Activated CD8-positive, alpha-beta T cell treated with anti-CD3 and anti-CD28 coated beads for 36 hours (primary cell): Measurements from ENCODE around the gene LGALSL. TPM values are rescaled to one million over a fixed set of nuclear protein-coding genes. Genes with fewer than 3 reads are reported as not detected.

Experiments used
- ATAC-seq: fragments of 200-7000 bp; cut with Tn5 transposase; one replicate; pipeline ENCODE4 v1.10.0; 2021; ENCODE audit warnings: mild to moderate bottlenecking, moderate library complexity
- CTCF ChIA-PET: fragments of 350-600 bp; sonication (Branson Sonifier 250); formaldehyde crosslinking; loops from one replicate; lab custom pipeline; 2021; ENCODE audit warnings: antibody characterized with exemption; lab: Charles Lee
- POLR2A ChIA-PET: fragments of 350-600 bp; sonication (Branson Sonifier 250); formaldehyde crosslinking; loops from one replicate; lab custom pipeline; 2021; ENCODE audit warnings: antibody characterized with exemption; lab: Charles Lee
- DNase-seq: peaks from one replicate; pipeline ENCODE4 v3.0.0-alpha.2; 2020
- H3K27ac Mint-ChIP-seq: one replicate; pipeline ENCODE4 v1.8.0; 2021; ENCODE audit warnings: mild to moderate bottlenecking, mixed read lengths
- H3K27me3 Mint-ChIP-seq: one replicate; pipeline ENCODE4 v1.8.0; 2021; ENCODE audit warnings: mixed read lengths
- H3K36me3 Mint-ChIP-seq: one replicate; pipeline ENCODE4 v1.8.0; 2021; ENCODE audit warnings: low read depth, mixed read lengths
- H3K4me1 Mint-ChIP-seq: one replicate; pipeline ENCODE4 v1.8.0; 2021; ENCODE audit warnings: low read depth, mixed read lengths
- H3K4me3 Mint-ChIP-seq: one replicate; pipeline ENCODE4 v1.8.0; 2021; ENCODE audit warnings: mild to moderate bottlenecking, moderate library complexity, mixed read lengths
- H3K9me3 Mint-ChIP-seq: one replicate; pipeline ENCODE4 v1.8.0; 2021; ENCODE audit warnings: mixed read lengths
- intact Hi-C: fragments of 100-400 bp; cut with micrococcal nuclease; formaldehyde crosslinking; loops from one replicate; pipeline ENCODE4 v1.10.0; 2022
- total RNA-seq, 2 experiments: library from RNA; stranded (reverse); gene quantifications; one replicate each; pipeline ENCODE4 v1.2.3, GENCODE V29; 2021
- TF ChIP-seq, protein P1 (sequence below): fragments of 200-600 bp; IDR thresholded peaks from one replicate; pipeline ENCODE4 v1.8.0; 2022; ENCODE audit warnings: antibody characterized with exemption, mild to moderate bottlenecking

Gene LGALSL
- total RNA-seq, 2 experiments from 2014 or later: 3.8 to 3.9 TPM

GRCh38 chr2:64498438-64498837, 44.5 kb downstream of the LGALSL start:
- Mint-ChIP-seq H3K27me3 (peaks cover 9% of the 10 kb centered on the region), H3K4me1 (peaks cover 2% of the 10 kb centered on the region), H3K36me3 (no peaks in the 10 kb centered on the region), H3K9me3 (no peaks in the 10 kb centered on the region), H3K4me3 (no peak overlapping the region), H3K27ac (no peak overlapping the region)
- CTCF ChIA-PET: interaction anchor here (0.9 to 6.9 kb wide), 6 partner anchors 11 to 448 kb away, joined by 3 to 73 read pairs (median 4); no protein-coding TSS in a partner anchor
- intact Hi-C loops: no loop called here
- DNase-seq (no peak), ATAC-seq (no peak)
- TF ChIP-seq, protein P1, sequence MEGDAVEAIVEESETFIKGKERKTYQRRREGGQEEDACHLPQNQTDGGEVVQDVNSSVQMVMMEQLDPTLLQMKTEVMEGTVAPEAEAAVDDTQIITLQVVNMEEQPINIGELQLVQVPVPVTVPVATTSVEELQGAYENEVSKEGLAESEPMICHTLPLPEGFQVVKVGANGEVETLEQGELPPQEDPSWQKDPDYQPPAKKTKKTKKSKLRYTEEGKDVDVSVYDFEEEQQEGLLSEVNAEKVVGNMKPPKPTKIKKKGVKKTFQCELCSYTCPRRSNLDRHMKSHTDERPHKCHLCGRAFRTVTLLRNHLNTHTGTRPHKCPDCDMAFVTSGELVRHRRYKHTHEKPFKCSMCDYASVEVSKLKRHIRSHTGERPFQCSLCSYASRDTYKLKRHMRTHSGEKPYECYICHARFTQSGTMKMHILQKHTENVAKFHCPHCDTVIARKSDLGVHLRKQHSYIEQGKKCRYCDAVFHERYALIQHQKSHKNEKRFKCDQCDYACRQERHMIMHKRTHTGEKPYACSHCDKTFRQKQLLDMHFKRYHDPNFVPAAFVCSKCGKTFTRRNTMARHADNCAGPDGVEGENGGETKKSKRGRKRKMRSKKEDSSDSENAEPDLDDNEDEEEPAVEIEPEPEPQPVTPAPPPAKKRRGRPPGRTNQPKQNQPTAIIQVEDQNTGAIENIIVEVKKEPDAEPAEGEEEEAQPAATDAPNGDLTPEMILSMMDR: no peak
- POLR2A ChIA-PET: interaction anchor here (0.7 kb wide), 1 partner anchor 47 kb away, joined by 3 read pairs; no protein-coding TSS in a partner anchor

DNA sequence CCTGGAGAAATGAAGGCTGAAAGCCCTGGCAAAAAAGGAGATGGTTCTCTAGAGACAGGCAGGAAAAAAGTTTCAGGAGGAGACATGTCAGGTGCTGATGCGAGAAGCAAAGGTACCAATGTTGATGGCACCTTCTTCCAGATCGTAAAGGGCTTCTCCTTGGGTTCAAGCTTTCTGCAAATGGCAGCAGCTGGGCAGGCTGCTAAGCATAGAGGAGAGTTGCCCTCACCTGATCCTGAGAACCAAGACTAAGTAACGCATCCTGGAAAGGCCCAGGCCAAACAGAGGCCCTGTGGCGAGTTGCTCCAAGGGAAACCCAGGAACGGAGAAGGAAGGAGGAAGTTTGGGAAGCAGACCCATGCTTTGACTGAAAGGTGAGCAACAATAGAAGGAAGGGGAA, 46.6 kb downstream of the LGALSL start:
- ChIA-PET CTCF (interaction anchor here (6.9 kb wide), 1 partner anchor 14 kb away, joined by 73 read pairs; no protein-coding TSS in a partner anchor), POLR2A (interaction anchor here (0.7 to 1.5 kb wide), 2 partner anchors 11 to 20 kb away, joined by 3 to 4 read pairs; no protein-coding TSS in a partner anchor)
- Mint-ChIP-seq H3K27me3 (peaks cover 9% of the 10 kb centered on the region), H3K9me3 (no peaks in the 10 kb centered on the region), H3K4me3 (no peak overlapping the region), H3K27ac (no peak overlapping the region), H3K4me1 (peaks cover 2% of the 10 kb centered on the region), H3K36me3 (no peaks in the 10 kb centered on the region)
- DNase-seq (no peak), ATAC-seq (no peak)
- intact Hi-C loops: no loop called here
- TF ChIP-seq, protein P1: no peak

DNA sequence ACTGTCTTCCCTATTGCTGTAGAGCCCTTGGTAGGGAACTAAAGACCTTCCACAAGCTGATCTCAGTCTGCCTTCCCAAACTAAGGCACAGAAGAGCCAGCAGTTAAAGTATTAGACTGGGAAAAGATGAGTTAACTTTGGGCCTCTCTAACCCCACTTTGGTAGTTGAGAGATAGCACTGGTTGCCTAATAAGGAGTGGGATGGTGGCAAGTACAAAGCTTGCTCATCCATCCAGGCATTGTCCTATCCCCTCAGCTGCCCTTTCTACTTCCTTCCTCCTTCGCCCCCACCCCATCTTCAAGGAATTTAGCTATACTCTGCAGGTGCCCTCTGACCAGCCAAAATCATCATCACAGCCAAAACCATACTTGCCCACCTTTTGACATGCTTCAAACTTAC, 48.0 kb downstream of the LGALSL start:
- no peak overlapping the region for H3K27ac Mint-ChIP-seq
- H3K27me3 Mint-ChIP-seq: peaks cover 6% of the 10 kb centered on the region
- H3K9me3 Mint-ChIP-seq: no peaks in the 10 kb centered on the region
- no peak overlapping the region for H3K4me3 Mint-ChIP-seq
- ATAC-seq (no peak), DNase-seq (no peak)
- CTCF ChIA-PET: interaction anchor here (0.9 to 6.9 kb wide), 3 partner anchors 15 to 171 kb away, joined by 3 to 73 read pairs (median 12); no protein-coding TSS in a partner anchor
- TF ChIP-seq, protein P1: no peak
- H3K4me1 Mint-ChIP-seq: peaks cover 2% of the 10 kb centered on the region
- intact Hi-C loops: no loop called here
- POLR2A ChIA-PET: interaction anchor here (0.9 to 1.5 kb wide), 3 partner anchors 12 to 171 kb away, joined by 3 to 4 read pairs (median 4); partner anchors contain the start of gene AFTPH
- no peaks in the 10 kb centered on the region for H3K36me3 Mint-ChIP-seq

DNA sequence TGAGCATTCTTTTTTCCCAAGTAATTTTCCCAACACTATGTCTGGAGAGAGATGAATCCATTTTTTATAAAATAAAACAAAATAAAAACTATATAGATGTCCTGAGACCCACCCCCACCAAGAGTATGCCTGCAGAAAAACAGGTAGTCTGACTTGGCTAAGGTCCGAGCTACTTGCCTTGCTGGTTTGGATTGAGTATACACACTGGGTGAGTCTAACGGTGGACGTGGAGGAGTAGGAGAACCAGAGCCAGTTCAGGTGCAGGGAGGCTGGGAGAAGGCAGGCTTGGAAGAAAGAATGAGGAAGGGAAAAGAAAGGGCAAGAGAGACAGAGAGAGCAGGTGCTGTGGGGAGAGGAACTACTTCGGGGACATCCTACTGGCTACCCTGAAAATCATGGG, 48.9 kb downstream of the LGALSL start:
- intact Hi-C loops: no loop called here
- Mint-ChIP-seq H3K36me3 (no peaks in the 10 kb centered on the region), H3K4me3 (no peak overlapping the region), H3K27ac (no peak overlapping the region), H3K4me1 (peaks cover 2% of the 10 kb centered on the region), H3K27me3 (no peaks in the 10 kb centered on the region), H3K9me3 (no peaks in the 10 kb centered on the region)
- ATAC-seq: no peak
- TF ChIP-seq, protein P1: no peak
- POLR2A ChIA-PET: interaction anchor here (0.9 kb wide), 1 partner anchor 21 kb away, joined by 4 read pairs; the partner anchor contains the start of gene AFTPH
- DNase-seq: no peak
- CTCF ChIA-PET: interaction anchor here (2.2 to 3.5 kb wide), 3 partner anchors 15 to 172 kb away, joined by 9 to 15 read pairs (median 12); no protein-coding TSS in a partner anchor
